CD4-positive, alpha-beta T cell (primary cell): Measurements from ENCODE around the gene NUSAP1. TPM values are rescaled to one million over a fixed set of nuclear protein-coding genes. Genes with fewer than 3 reads are reported as not detected.
"Not testable (repeated sequence)": the region's sequence is repeated elsewhere in the genome, so short reads cannot be mapped to it uniquely, and the experiment has no call there.

Experiments
- ATAC-seq: fragments of 200-7000 bp; cut with Tn5 transposase; one replicate; pipeline ENCODE4 v1.10.0; 2022; ENCODE audit warnings: mild to moderate bottlenecking; ENCODE audit not compliant: poor library complexity
- CTCF ChIA-PET: fragments of 350-600 bp; sonication (Branson Sonifier 250); formaldehyde crosslinking; loops from one replicate; lab custom pipeline; 2021; ENCODE audit warnings: antibody characterized with exemption, inconsistent platforms; lab: Charles Lee
- POLR2A ChIA-PET: fragments of 350-600 bp; sonication (Branson Sonifier 250); formaldehyde crosslinking; loops from one replicate; lab custom pipeline; 2021; ENCODE audit warnings: antibody characterized with exemption, inconsistent platforms; lab: Charles Lee
- DNase-seq, 14 experiments: peaks; one replicate each; pipeline ENCODE4 v3.0.0-alpha.2; 2013 to 2020; ENCODE audit warnings: mixed read lengths in 2 of 14
- H3K27ac ChIP-seq, 2 donors: one replicate each; pipeline versions ENCODE4 v1.5.1 to v1.7.0; 2013; ENCODE audit warnings: low read length in 2 of 2, low read depth in 1 of 2, mild to moderate bottlenecking in 1 of 2
- H3K27me3 ChIP-seq, 2 experiments: 1 replicate in 1 of 2; 2 replicates in 1 of 2; pipeline versions ENCODE4 v1.6.1 to v1.7.0; 2013; ENCODE audit warnings: low read length in 2 of 2, control low read depth in 1 of 2, mild to moderate bottlenecking in 1 of 2, moderate library complexity in 1 of 2; ENCODE audit not compliant: insufficient read depth in 2 of 2, control insufficient read depth in 1 of 2
- H3K36me3 ChIP-seq: one replicate; pipeline ENCODE4 v1.6.1; 2013; ENCODE audit warnings: low read length, control low read depth; ENCODE audit not compliant: insufficient read depth
- H3K4me1 ChIP-seq: one replicate; pipeline ENCODE4 v1.6.1; 2013; ENCODE audit warnings: low read length, control low read depth; ENCODE audit not compliant: insufficient read depth
- H3K4me3 ChIP-seq: one replicate; pipeline ENCODE4 v1.5.1; 2013; ENCODE audit warnings: mild to moderate bottlenecking, low read length, moderate library complexity
- H3K9me3 ChIP-seq, 2 experiments: 1 replicate in 1 of 2; 2 replicates in 1 of 2; pipeline versions ENCODE4 v1.6.1 to v1.7.0; 2013; ENCODE audit warnings: low read length in 2 of 2, mild to moderate bottlenecking in 2 of 2, control low read depth in 1 of 2, moderate library complexity in 1 of 2; ENCODE audit not compliant: control insufficient read depth in 1 of 2, insufficient read depth in 1 of 2
- H3K27ac Mint-ChIP-seq: one replicate; pipeline ENCODE4 v1.8.0; 2020; ENCODE audit warnings: mixed read lengths
- H3K27me3 Mint-ChIP-seq: one replicate; pipeline ENCODE4 v1.8.0; 2021; ENCODE audit warnings: mixed read lengths
- H3K36me3 Mint-ChIP-seq: one replicate; pipeline ENCODE4 v1.8.0; 2021; ENCODE audit warnings: low read depth, mixed read lengths
- H3K4me1 Mint-ChIP-seq: one replicate; pipeline ENCODE4 v1.8.0; 2021; ENCODE audit warnings: low read depth, mixed read lengths
- H3K4me3 Mint-ChIP-seq: one replicate; pipeline ENCODE4 v1.8.0; 2020; ENCODE audit warnings: mild to moderate bottlenecking, mixed read lengths
- H3K9me3 Mint-ChIP-seq: one replicate; pipeline ENCODE4 v1.8.0; 2020; ENCODE audit warnings: mixed read lengths
- intact Hi-C, 2 experiments: fragments of 100-400 bp; cut with DNase I in 1 of 2; cut with micrococcal nuclease in 1 of 2; formaldehyde crosslinking; loops; one replicate each; pipeline versions ENCODE4 v1.15.1 to v1.9.0; 2023 to 2025; cut with DNase I, micrococcal nuclease
- total RNA-seq, 174 experiments: library from RNA in 2 of 174; stranded (reverse) in 2 of 174; gene quantifications; one replicate each; pipeline ENCODE4 v1.2.3 and lab custom pipeline; 2021 to 2026
- TF ChIP-seq, protein P1 (sequence below): fragments of 200-600 bp; IDR thresholded peaks from one replicate; pipeline ENCODE4 v1.8.0; 2022; ENCODE audit warnings: antibody characterized with exemption, mild to moderate bottlenecking

NUSAP1 gene
- total RNA-seq, 2 experiments from 2014 or later: 2.2 to 2.3 TPM

DNA sequence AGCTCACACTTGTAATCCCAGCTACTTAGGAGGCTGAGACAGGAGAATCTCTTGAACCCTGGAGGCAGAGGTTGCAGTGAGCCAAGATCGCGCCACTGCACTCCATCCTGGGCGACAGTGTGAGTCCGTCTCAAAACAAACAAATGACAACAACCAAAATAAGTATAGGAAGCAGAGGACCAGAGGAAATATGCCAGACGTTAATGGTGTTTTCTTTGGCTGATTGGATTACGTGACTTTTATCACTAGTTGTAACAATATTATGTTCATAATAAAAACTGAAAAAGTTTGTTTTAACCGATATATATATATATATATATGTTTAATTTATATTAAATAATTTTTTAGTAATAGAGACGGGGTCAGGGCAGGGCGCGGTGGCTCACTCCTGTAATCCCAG is 21.7 kb downstream of the NUSAP1 start:
- H3K36me3 Mint-ChIP-seq: no peaks in the 10 kb centered on the region
- CTCF ChIA-PET: interaction anchor here (0.6 kb wide), 1 partner anchor 144 kb away, joined by 3 read pairs; no protein-coding TSS in a partner anchor

DNA sequence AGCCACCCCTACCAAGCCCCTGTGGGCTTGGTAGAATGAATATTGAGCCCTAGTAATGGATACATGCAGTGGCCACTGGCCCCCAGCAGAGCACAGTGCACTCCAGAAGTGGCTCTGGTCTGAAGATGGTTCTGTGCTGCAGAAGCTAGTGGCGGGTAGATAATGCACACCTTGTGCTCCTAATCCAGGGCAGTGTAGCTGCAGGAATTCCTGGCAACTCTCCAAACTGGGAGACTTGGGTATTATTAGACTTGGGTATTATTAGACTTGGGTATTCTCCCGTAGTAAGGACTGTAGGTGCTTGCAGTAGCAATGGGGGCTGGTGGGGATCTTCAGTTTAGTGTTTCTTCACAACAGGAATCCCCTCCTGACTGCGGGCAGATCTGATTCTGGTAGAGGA is 34.7 kb downstream of the NUSAP1 start:
- no peaks in the 10 kb centered on the region for H3K9me3 Mint-ChIP-seq
- Histone ChIP-seq H3K9me3 (no peaks in the 10 kb centered on the region), H3K4me3 (no peak overlapping the region), H3K27me3 (no peaks in the 10 kb centered on the region), H3K36me3 (no peaks in the 10 kb centered on the region), H3K4me1 (no peaks in the 10 kb centered on the region), H3K27ac (no peak overlapping the region)
- intact Hi-C loops: no loop called here
- ATAC-seq (no peak), DNase-seq (no peak)
- peaks cover 5% of the 10 kb centered on the region for H3K36me3 Mint-ChIP-seq
- POLR2A ChIA-PET: no interaction called here
- no peak overlapping the region for H3K4me3 Mint-ChIP-seq
- no peaks in the 10 kb centered on the region for H3K27me3 Mint-ChIP-seq
- no peaks in the 10 kb centered on the region for H3K4me1 Mint-ChIP-seq
- CTCF ChIA-PET: no interaction called here
- no peak overlapping the region for H3K27ac Mint-ChIP-seq
- TF ChIP-seq, protein P1, sequence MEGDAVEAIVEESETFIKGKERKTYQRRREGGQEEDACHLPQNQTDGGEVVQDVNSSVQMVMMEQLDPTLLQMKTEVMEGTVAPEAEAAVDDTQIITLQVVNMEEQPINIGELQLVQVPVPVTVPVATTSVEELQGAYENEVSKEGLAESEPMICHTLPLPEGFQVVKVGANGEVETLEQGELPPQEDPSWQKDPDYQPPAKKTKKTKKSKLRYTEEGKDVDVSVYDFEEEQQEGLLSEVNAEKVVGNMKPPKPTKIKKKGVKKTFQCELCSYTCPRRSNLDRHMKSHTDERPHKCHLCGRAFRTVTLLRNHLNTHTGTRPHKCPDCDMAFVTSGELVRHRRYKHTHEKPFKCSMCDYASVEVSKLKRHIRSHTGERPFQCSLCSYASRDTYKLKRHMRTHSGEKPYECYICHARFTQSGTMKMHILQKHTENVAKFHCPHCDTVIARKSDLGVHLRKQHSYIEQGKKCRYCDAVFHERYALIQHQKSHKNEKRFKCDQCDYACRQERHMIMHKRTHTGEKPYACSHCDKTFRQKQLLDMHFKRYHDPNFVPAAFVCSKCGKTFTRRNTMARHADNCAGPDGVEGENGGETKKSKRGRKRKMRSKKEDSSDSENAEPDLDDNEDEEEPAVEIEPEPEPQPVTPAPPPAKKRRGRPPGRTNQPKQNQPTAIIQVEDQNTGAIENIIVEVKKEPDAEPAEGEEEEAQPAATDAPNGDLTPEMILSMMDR: no peak

More for the DNA sequence above, 21.7 kb downstream of the NUSAP1 start:
- no peaks in the 10 kb centered on the region for H3K27me3 ChIP-seq
- H3K4me1 ChIP-seq: no peaks in the 10 kb centered on the region
- no peak for ATAC-seq
- no peak overlapping the region for H3K4me3 Mint-ChIP-seq
- no peak overlapping the region for H3K4me3 ChIP-seq
- intact Hi-C loops: no loop called here
- no peak for DNase-seq
- POLR2A ChIA-PET: no interaction called here
- H3K9me3 ChIP-seq: no peaks in the 10 kb centered on the region
- no peaks in the 10 kb centered on the region for H3K9me3 Mint-ChIP-seq
- TF ChIP-seq, protein P1: no peak
- no peak overlapping the region for H3K27ac Mint-ChIP-seq
- peaks cover 3% of the 10 kb centered on the region for H3K36me3 ChIP-seq
- H3K27me3 Mint-ChIP-seq: no peaks in the 10 kb centered on the region
- no peaks in the 10 kb centered on the region for H3K4me1 Mint-ChIP-seq
- no peak overlapping the region for H3K27ac ChIP-seq

DNA sequence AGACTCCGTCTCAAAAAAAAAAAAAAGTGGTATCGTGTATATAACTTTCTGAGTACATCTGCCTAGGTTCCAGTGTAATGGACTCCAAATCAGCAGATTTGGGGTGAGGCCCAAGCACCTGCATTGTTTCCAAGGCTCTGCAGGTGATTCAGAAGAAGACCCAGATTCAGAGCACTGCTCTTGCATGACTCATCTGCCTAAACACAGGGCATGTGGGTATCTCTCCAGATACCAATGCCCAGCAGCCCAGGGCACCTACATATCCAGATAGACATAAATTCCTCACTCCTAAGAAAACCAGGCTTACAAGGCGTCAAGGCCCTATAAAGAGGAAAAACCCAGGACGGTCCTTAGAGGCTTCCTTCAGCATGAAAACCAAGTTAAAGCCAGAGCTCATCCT is 45.3 kb downstream of the NUSAP1 start:
- H3K4me3 ChIP-seq: no peak overlapping the region
- intact Hi-C loops: no loop called here
- H3K27ac Mint-ChIP-seq: no peak overlapping the region
- H3K4me1 Mint-ChIP-seq: no peaks in the 10 kb centered on the region
- DNase-seq (no peak), ATAC-seq (no peak)
- H3K27me3 Mint-ChIP-seq: no peaks in the 10 kb centered on the region
- H3K4me3 Mint-ChIP-seq: no peak overlapping the region
- no peaks in the 10 kb centered on the region for H3K9me3 Mint-ChIP-seq
- H3K36me3 ChIP-seq: no peaks in the 10 kb centered on the region
- no peaks in the 10 kb centered on the region for H3K27me3 ChIP-seq
- ChIA-PET POLR2A (no interaction called here), CTCF (no interaction called here)
- H3K4me1 ChIP-seq: no peaks in the 10 kb centered on the region
- no peaks in the 10 kb centered on the region for H3K9me3 ChIP-seq
- H3K36me3 Mint-ChIP-seq: peaks cover 11% of the 10 kb centered on the region
- no peak overlapping the region for H3K27ac ChIP-seq
- TF ChIP-seq, protein P1: no peak

DNA sequence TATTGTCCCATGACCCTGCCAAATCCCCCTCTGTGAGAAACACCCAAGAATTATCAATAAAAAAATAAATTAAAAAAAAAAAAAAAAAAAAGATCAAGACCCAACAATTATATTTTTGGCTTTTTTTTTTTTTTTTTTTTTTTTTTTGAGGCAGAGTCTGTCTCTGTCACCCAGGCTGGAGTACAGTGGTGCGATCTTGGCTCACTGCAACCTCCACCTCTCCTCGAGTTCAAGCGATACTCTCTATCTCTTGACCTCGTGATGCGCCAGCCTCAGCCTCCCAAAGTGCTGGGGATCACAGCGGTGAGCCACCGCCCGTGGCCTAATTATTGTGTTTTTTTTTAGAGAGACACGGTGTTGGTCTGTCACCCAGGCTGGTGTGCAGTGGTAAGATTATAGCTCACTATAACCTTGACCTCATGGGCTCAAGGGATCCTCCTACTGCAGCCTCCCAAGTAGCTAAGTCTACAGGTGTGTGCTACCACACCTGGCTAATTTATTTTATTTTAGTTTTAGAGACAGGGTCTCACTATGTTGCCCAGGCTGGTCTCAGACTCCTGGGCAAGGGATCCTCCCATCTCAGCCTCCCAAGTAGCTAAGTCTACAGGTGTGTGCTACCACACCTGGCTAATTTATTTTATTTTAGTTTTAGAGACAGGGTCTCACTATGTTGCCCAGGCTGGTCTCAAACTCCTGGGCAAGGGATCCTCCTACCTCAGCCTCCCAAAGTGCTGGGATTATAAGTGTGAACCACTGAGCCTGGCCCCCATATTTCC is 51.5 kb downstream of the NUSAP1 start:
- ATAC-seq, H3K4me3 Mint-ChIP-seq, DNase-seq, H3K27ac Mint-ChIP-seq, H3K9me3 ChIP-seq, H3K27me3 Mint-ChIP-seq, H3K4me1 ChIP-seq, H3K27ac ChIP-seq, H3K27me3 ChIP-seq, H3K4me1 Mint-ChIP-seq, CTCF ChIA-PET, H3K4me3 ChIP-seq, intact Hi-C loops, POLR2A ChIA-PET, H3K9me3 Mint-ChIP-seq: not testable (repeated sequence)
- H3K36me3 ChIP-seq: peaks cover 18% of the 10 kb centered on the region
- H3K36me3 Mint-ChIP-seq: peaks cover 32% of the 10 kb centered on the region
